K562 (cell line): ENCODE data around the gene CCR8. TPM values are rescaled to one million over a fixed set of nuclear protein-coding genes. Genes with fewer than 3 reads are reported as not detected.

Experiments used
- CBX8 ChIP-seq: fragments of 200-600 bp; sonication (generic); IDR thresholded peaks from 2 replicates; pipeline ENCODE4 v1.6.1; 2012; ENCODE audit warnings: borderline replicate concordance, mixed run types, low read depth, mild to moderate bottlenecking, moderate library complexity, mixed read lengths, low read length, control low read depth, inconsistent platforms; ENCODE audit not compliant: poor library complexity, severe bottlenecking; ENCODE audit errors: extremely low read depth
- CC2D1A ChIP-seq: fragments of 450-650 bp; IDR thresholded peaks from 2 replicates; pipeline ENCODE4 v1.6.1; 2017; ENCODE audit warnings: mild to moderate bottlenecking
- CCAR2 ChIP-seq: fragments of 200-400 bp; formaldehyde crosslinking; IDR thresholded peaks from 2 replicates; pipeline ENCODE4 v1.6.1; 2017; ENCODE audit warnings: mild to moderate bottlenecking, low read depth, low read length
- CREB3L1 ChIP-seq: fragments of 450-650 bp; IDR thresholded peaks from 2 replicates; pipeline ENCODE4 v1.6.1; 2014; ENCODE audit warnings: low read depth, mild to moderate bottlenecking, moderate library complexity, borderline replicate concordance
- ELK3 ChIP-seq: fragments of 450-650 bp; formaldehyde crosslinking; IDR thresholded peaks from 2 replicates; pipeline ENCODE4 v1.4.0; 2020; ENCODE audit warnings: mild to moderate bottlenecking
- ERF ChIP-seq: fragments of 450-650 bp; formaldehyde crosslinking; IDR thresholded peaks from 2 replicates; pipeline ENCODE4 v1.4.0; 2020; ENCODE audit warnings: mild to moderate bottlenecking, mixed read lengths
- GTF3C2 ChIP-seq: IDR thresholded peaks from 3 replicates; pipeline ENCODE4 v1.6.1; 2011; ENCODE audit warnings: borderline replicate concordance, mild to moderate bottlenecking, moderate library complexity; ENCODE audit not compliant: insufficient read length; ENCODE audit errors: extremely low read depth
- KLF16 ChIP-seq: IDR thresholded peaks from 2 replicates; pipeline ENCODE4 v1.6.1; 2016; ENCODE audit warnings: antibody characterized with exemption
- LCOR ChIP-seq: sonication (generic); formaldehyde crosslinking; IDR thresholded peaks from 2 replicates; pipeline ENCODE4 v1.8.0; 2022; ENCODE audit warnings: mild to moderate bottlenecking, missing genetic modification reagents
- MAFG ChIP-seq: fragments of 450-650 bp; conservative IDR thresholded peaks from 2 replicates; pipeline ENCODE4 v1.6.1; 2016; ENCODE audit warnings: missing genetic modification characterization, missing compliant biosample characterization
- MEF2A ChIP-seq: IDR thresholded peaks from 2 replicates; pipeline ENCODE4 v1.6.1; 2011; ENCODE audit warnings: low read depth, mild to moderate bottlenecking, low read length, moderate library complexity; ENCODE audit not compliant: control insufficient read depth
- NUFIP1 ChIP-seq: fragments of 450-650 bp; IDR thresholded peaks from 2 replicates; pipeline ENCODE4 v1.6.1; 2018; ENCODE audit not compliant: partially characterized antibody
- POLR2G ChIP-seq: fragments of 200-400 bp; formaldehyde crosslinking; IDR thresholded peaks from 2 replicates; pipeline ENCODE4 v1.6.1; 2017; ENCODE audit warnings: low read depth, mild to moderate bottlenecking, antibody characterized with exemption, low read length, moderate library complexity
- RB1 ChIP-seq: fragments of 450-650 bp; IDR thresholded peaks from 2 replicates; pipeline ENCODE4 v1.6.1; 2017; ENCODE audit warnings: low read depth, mild to moderate bottlenecking
- SMAD4 ChIP-seq: fragments of 250-450 bp; sonication (Bioruptor Pico); conservative IDR thresholded peaks from 2 replicates; pipeline ENCODE4 v1.8.0; 2021; ENCODE audit warnings: inconsistent platforms, mild to moderate bottlenecking, moderate library complexity
- SNIP1 ChIP-seq: fragments of 450-650 bp; IDR thresholded peaks from 2 replicates; pipeline ENCODE4 v1.7.1; 2017; ENCODE audit warnings: low read depth, mild to moderate bottlenecking
- SNRNP70 ChIP-seq: fragments of 200-400 bp; formaldehyde crosslinking; optimal IDR thresholded peaks from 2 replicates; pipeline ENCODE3; 2017; ENCODE audit warnings: low read depth, low read length
- TCF3 ChIP-seq: sonication (generic); formaldehyde crosslinking; IDR thresholded peaks from 2 replicates; pipeline ENCODE4 v1.4.0; 2020; ENCODE audit warnings: mild to moderate bottlenecking, missing genetic modification reagents
- TRIM24 ChIP-seq, 2 experiments: fragments of 450-650 bp; IDR thresholded peaks; 2 replicates each; pipeline ENCODE4 v1.6.1; 2016
- ZBTB26 ChIP-seq: fragments of 450-650 bp; formaldehyde crosslinking; IDR thresholded peaks from 2 replicates; pipeline ENCODE4 v1.4.0; 2022; ENCODE audit warnings: missing genetic modification characterization
- ZNF707 ChIP-seq: fragments of 250-450 bp; sonication (Bioruptor Pico); conservative IDR thresholded peaks from 2 replicates; pipeline ENCODE4 v1.8.0; 2022; ENCODE audit warnings: inconsistent platforms, mild to moderate bottlenecking, moderate library complexity
- ZNF740 ChIP-seq, 3 experiments: fragments of 200-800 bp in 1 of 3; sonication (Bioruptor generic) in 1 of 3; sonication (generic) in 1 of 3; formaldehyde crosslinking in 1 of 3; IDR thresholded peaks; 2 replicates each; pipeline versions ENCODE4 v1.6.1 to v1.8.0; 2016 to 2022; ENCODE audit warnings: mild to moderate bottlenecking in 2 of 3, missing compliant biosample characterization in 2 of 3, missing genetic modification characterization in 2 of 3, missing genetic modification reagents in 1 of 3
- polyA plus RNA-seq, 8 experiments: library from polyadenylated mRNA; depleted of rRNA in 4 of 8; stranded (reverse) in 5 of 8; unstranded in 3 of 8; fragments of >200 nt; fragmentation: Nextera tagmentation in 2 of 8; fragmentation: Illumina TruSeq in 1 of 8; extraction: Ambion mirVana in 2 of 8; extraction: Trizol in 1 of 8; gene quantifications; 2 replicates each; pipeline versions ENCODE4 v1.2.1 to v1.2.3, GENCODE V29; 2011 to 2014; ENCODE audit warnings: inconsistent platforms in 1 of 8, missing spikeins in 1 of 8
- total RNA-seq, 7 experiments: library from RNA; depleted of rRNA in 6 of 7; stranded (reverse); fragments of >200 nt in 6 of 7; fragmentation: Illumina TruSeq in 2 of 7; extraction: Trizol in 2 of 7; gene quantifications; 2 replicates each; pipeline versions ENCODE4 v1.2.1 to v1.2.3, GENCODE V29; 2011 to 2021; ENCODE audit warnings: low replicate concordance in 1 of 7

CCR8 gene
- total and polyA plus RNA-seq, 9 of the 15 experiments (the other 6 are each of a cell fraction or from before 2014, with no cell fraction given) = not detected

GRCh38 chr3:39291903-39292329 lies 37.6 kb upstream of the CCR8 start (continued):
- peak; percentile 24; the same call in 1 of the 2 replicates for TF ChIP-seq ZBTB26 (CRISPR knock-in tag)
- TF ChIP-seq CC2D1A = 0 out of 2 replicates have a peak, but pooled peaks have one; percentile 21
- TF ChIP-seq POLR2G = no peak
- no peak for TF ChIP-seq RB1
- peak; percentile 29; the same call in 1 of the 2 replicates for TF ChIP-seq KLF16
- TF ChIP-seq TRIM24 (IDR thresholded peaks at IDR 0.05) = no peak
- no peak for TF ChIP-seq MAFG (tag)
- no peak for TF ChIP-seq ERF (CRISPR knock-in tag)
- no peak for TF ChIP-seq ZNF707 (CRISPR knock-in tag)
- no peak for TF ChIP-seq GTF3C2
- no peak for TF ChIP-seq NUFIP1
- TF ChIP-seq CBX8 = no peak
- no peak for TF ChIP-seq SNIP1
- TF ChIP-seq CREB3L1 = no peak
- TF ChIP-seq CCAR2 = no peak
- no peak for TF ChIP-seq ELK3 (CRISPR knock-in tag)
- TF ChIP-seq LCOR = no peak
- no peak for TF ChIP-seq TCF3 (CRISPR knock-in tag)
- TF ChIP-seq MEF2A = no peak
- TF ChIP-seq SMAD4 (CRISPR knock-in tag) = no peak
- no peak for TF ChIP-seq SNRNP70
- no peak for TF ChIP-seq ZNF740 (CRISPR knock-in tag; IDR thresholded peaks at IDR 0.05)
- TF ChIP-seq ZNF740 (tag; IDR thresholded peaks at IDR 0.05) = no peak
